CD8-positive, alpha-beta memory T cell (primary cell): ENCODE data around the gene NCKAP5. TPM values are rescaled to one million over a fixed set of nuclear protein-coding genes. Genes with fewer than 3 reads are reported as not detected.

Experiments used
- CTCF ChIA-PET: fragments of 350-600 bp; sonication (Branson Sonifier 250); formaldehyde crosslinking; loops from one replicate; lab custom pipeline; 2021; ENCODE audit warnings: antibody characterized with exemption; lab: Charles Lee
- POLR2A ChIA-PET: fragments of 350-600 bp; sonication (Branson Sonifier 250); formaldehyde crosslinking; loops from one replicate; lab custom pipeline; 2021; ENCODE audit warnings: antibody characterized with exemption; lab: Charles Lee
- DNase-seq, 5 donors: peaks; one replicate each; pipeline versions ENCODE4 v3.0.0 to v3.0.0-alpha.2; 2020 to 2022; ENCODE audit warnings: mixed read lengths in 1 of 5
- H3K27ac ChIP-seq: one replicate; pipeline ENCODE4 v1.7.0; 2013; ENCODE audit warnings: low read depth, mild to moderate bottlenecking, low read length, moderate library complexity
- H3K27me3 ChIP-seq: 2 replicates; pipeline ENCODE4 v1.7.0; 2013; ENCODE audit warnings: low read length, mild to moderate bottlenecking; ENCODE audit not compliant: insufficient read depth, poor library complexity, severe bottlenecking
- H3K36me3 ChIP-seq: 2 replicates; pipeline ENCODE4 v1.7.0; 2013; ENCODE audit warnings: mild to moderate bottlenecking, low read length, moderate library complexity; ENCODE audit not compliant: insufficient read depth
- H3K4me1 ChIP-seq: 2 replicates; pipeline ENCODE4 v1.7.0; 2013; ENCODE audit warnings: mild to moderate bottlenecking, low read length, moderate library complexity; ENCODE audit not compliant: insufficient read depth
- H3K4me3 ChIP-seq: 2 replicates; pipeline ENCODE4 v1.7.0; 2013; ENCODE audit warnings: mild to moderate bottlenecking, low read length
- H3K9me3 ChIP-seq: 2 replicates; pipeline ENCODE4 v1.7.0; 2013; ENCODE audit warnings: mild to moderate bottlenecking, low read length
- H3K27ac Mint-ChIP-seq, 8 donors: one replicate each; pipeline ENCODE4 v1.8.0; 2020 to 2021; ENCODE audit warnings: mixed read lengths in 8 of 8, mild to moderate bottlenecking in 6 of 8, inconsistent platforms in 3 of 8, moderate library complexity in 3 of 8
- H3K27me3 Mint-ChIP-seq, 2 donors: one replicate each; pipeline ENCODE4 v1.8.0; 2020 to 2021; ENCODE audit warnings: mixed read lengths in 2 of 2, mild to moderate bottlenecking in 1 of 2, moderate library complexity in 1 of 2
- H3K36me3 Mint-ChIP-seq, 3 donors: one replicate each; pipeline ENCODE4 v1.8.0; 2020 to 2021; ENCODE audit warnings: mixed read lengths in 3 of 3, inconsistent platforms in 1 of 3, mild to moderate bottlenecking in 1 of 3
- H3K4me1 Mint-ChIP-seq, 3 donors: one replicate each; pipeline ENCODE4 v1.8.0; 2020 to 2021; ENCODE audit warnings: mixed read lengths in 3 of 3, inconsistent platforms in 1 of 3, mild to moderate bottlenecking in 1 of 3
- H3K4me3 Mint-ChIP-seq, 7 donors: one replicate each; pipeline ENCODE4 v1.8.0; 2020 to 2021; ENCODE audit warnings: mixed read lengths in 7 of 7, mild to moderate bottlenecking in 6 of 7, moderate library complexity in 4 of 7, inconsistent platforms in 2 of 7
- H3K9me3 Mint-ChIP-seq, 5 donors: one replicate each; pipeline ENCODE4 v1.8.0; 2020 to 2022; ENCODE audit warnings: mixed read lengths in 5 of 5, mild to moderate bottlenecking in 3 of 5, moderate library complexity in 2 of 5, inconsistent platforms in 1 of 5
- polyA plus RNA-seq: library from polyadenylated mRNA; unstranded; fragments of 300-500 nt; fragmentation: Illumina TruSeq; gene quantifications from one replicate; pipeline ENCODE4 v1.2.3, GENCODE V29; 2021
- total RNA-seq, 2 experiments: library from RNA; stranded (reverse); gene quantifications; one replicate each; pipeline ENCODE4 v1.2.3, GENCODE V29; 2021

The NCKAP5 gene
- total and polyA plus RNA-seq, 3 experiments from 2014 or later, result not detected

DNA sequence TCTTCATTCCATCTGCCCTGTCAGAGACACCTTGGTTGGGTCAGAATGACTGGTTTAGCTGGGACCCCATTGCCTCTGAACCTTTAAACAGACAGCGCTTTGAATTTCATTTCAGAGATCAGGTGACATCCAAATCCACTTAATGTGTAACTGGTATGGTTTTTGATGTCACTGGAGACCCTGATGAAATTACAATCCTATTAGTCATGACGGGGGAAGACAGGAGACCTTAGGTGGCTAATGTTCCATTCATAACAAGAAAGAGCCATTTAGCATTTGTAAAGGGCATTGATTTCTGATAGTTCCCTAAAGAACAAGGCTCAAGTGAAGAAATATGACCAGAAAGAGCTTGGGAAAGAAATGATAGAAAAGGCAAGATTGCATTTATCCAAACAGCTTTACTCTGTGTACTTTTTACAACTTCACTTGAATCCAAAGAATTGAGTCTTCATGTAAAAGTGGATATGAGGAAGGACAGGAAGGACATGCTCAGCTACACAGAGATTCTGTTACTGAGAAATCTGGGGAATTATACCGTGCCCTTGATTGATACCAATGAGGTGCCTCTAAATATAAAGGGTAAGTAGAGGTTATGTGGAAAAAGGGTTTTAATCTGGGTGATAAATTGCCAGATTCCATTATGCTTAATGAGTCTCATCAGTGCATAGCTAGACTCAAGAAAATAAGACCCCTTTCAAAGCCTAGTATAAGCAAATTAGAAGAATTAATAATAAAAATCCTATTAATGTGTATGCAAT, 198.2 kb downstream of the NCKAP5 start:
- no peaks in the 10 kb centered on the region for H3K27me3 ChIP-seq
- Mint-ChIP-seq H3K27ac (no peak overlapping the region), H3K4me3 (no peak overlapping the region), H3K27me3 (peaks cover 0 to 3% of the 10 kb centered on the region in 2 donors), H3K36me3 (no peaks in the 10 kb centered on the region), H3K9me3 (peaks cover 0 to 10% (median 7%) of the 10 kb centered on the region in 5 donors), H3K4me1 (no peaks in the 10 kb centered on the region)
- H3K4me3 ChIP-seq, result no peak overlapping the region
- DNase-seq, result no peak
- H3K9me3 ChIP-seq, result no peaks in the 10 kb centered on the region
- H3K36me3 ChIP-seq, result no peaks in the 10 kb centered on the region
- no peaks in the 10 kb centered on the region for H3K4me1 ChIP-seq
- POLR2A ChIA-PET, result no interaction called here
- CTCF ChIA-PET, result no interaction called here
- H3K27ac ChIP-seq, result no peak overlapping the region

DNA sequence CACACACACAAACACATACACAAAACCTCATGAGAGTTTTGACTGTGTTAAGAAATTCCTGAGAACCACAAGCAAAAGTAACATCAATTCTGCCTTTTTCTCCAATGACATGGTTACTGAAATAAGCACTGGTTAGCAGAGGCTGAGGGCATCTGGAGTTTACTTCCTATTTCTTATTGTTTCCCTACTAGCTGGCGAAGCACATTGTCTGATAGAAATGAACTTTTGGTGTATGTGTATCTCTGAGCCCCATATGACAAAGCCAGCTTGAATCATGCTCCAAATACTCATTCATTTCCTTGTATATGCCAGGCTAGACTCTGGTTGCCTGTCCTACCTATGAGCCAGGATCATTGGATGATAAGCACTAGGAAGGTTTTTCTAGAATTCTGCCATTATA, 203.1 kb downstream of the NCKAP5 start:
- H3K27ac Mint-ChIP-seq, result no peak overlapping the region
- no peaks in the 10 kb centered on the region for H3K27me3 ChIP-seq
- no peak overlapping the region for H3K27ac ChIP-seq
- no peak for DNase-seq
- no peaks in the 10 kb centered on the region for H3K4me1 Mint-ChIP-seq
- ChIA-PET CTCF (no interaction called here), POLR2A (no interaction called here)
- H3K4me1 ChIP-seq, result no peaks in the 10 kb centered on the region
- H3K36me3 Mint-ChIP-seq, result no peaks in the 10 kb centered on the region
- H3K4me3 Mint-ChIP-seq, result no peak overlapping the region
- H3K4me3 ChIP-seq, result no peak overlapping the region
- no peaks in the 10 kb centered on the region for H3K27me3 Mint-ChIP-seq
- no peaks in the 10 kb centered on the region for H3K9me3 ChIP-seq
- H3K36me3 ChIP-seq, result no peaks in the 10 kb centered on the region
- H3K9me3 Mint-ChIP-seq, result peaks cover 0 to 8% (median 0%) of the 10 kb centered on the region in 5 donors

DNA sequence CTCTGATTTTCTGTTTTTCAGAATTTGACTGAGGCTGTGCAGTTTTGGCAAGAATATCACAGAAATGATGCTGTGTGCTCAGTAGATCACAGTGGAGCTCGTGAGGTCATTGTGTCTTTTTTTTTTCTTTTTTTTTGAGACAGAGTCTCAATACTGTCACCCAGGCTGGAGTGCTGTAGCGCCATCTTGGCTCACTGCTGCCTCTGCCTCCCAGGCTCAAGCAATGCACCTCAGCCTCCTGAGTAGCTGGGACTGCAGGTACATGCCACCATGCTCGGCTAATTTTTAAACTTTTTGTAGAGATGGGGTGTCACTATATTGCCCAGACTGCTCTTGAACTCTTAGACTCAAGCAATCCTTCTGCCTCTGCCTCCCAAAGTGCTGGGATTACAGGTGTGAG, 203.6 kb downstream of the NCKAP5 start:
- Mint-ChIP-seq H3K27ac (peak overlapping the region in 1 of 8 donors; percentile 51), H3K4me3 (no peak overlapping the region), H3K4me1 (no peaks in the 10 kb centered on the region), H3K27me3 (no peaks in the 10 kb centered on the region), H3K36me3 (no peaks in the 10 kb centered on the region), H3K9me3 (peaks cover 0 to 8% (median 0%) of the 10 kb centered on the region in 5 donors)
- ChIA-PET POLR2A (no interaction called here), CTCF (no interaction called here)
- H3K27ac ChIP-seq, result no peak overlapping the region
- no peaks in the 10 kb centered on the region for H3K27me3 ChIP-seq
- H3K4me1 ChIP-seq, result no peaks in the 10 kb centered on the region
- no peaks in the 10 kb centered on the region for H3K9me3 ChIP-seq
- H3K4me3 ChIP-seq, result no peak overlapping the region
- no peak for DNase-seq
- no peaks in the 10 kb centered on the region for H3K36me3 ChIP-seq

- ChIA-PET POLR2A (no interaction called here), CTCF (no interaction called here)
- Mint-ChIP-seq H3K4me3 (no peak overlapping the region), H3K27me3 (no peaks in the 10 kb centered on the region), H3K27ac (no peak overlapping the region), H3K36me3 (no peaks in the 10 kb centered on the region), H3K4me1 (no peaks in the 10 kb centered on the region), H3K9me3 (peaks cover 0 to 8% (median 0%) of the 10 kb centered on the region in 5 donors)
- H3K4me3 ChIP-seq, result no peak overlapping the region
- no peak for DNase-seq
- H3K4me1 ChIP-seq, result no peaks in the 10 kb centered on the region
- no peaks in the 10 kb centered on the region for H3K27me3 ChIP-seq
- no peaks in the 10 kb centered on the region for H3K9me3 ChIP-seq
- no peak overlapping the region for H3K27ac ChIP-seq
- no peaks in the 10 kb centered on the region for H3K36me3 ChIP-seq
These were observed 204.4 kb downstream of the NCKAP5 start for GRCh38 chr2:133363884-133364283.

- H3K27ac ChIP-seq, result no peak overlapping the region
- no peaks in the 10 kb centered on the region for H3K27me3 ChIP-seq
- ChIA-PET CTCF (no interaction called here), POLR2A (no interaction called here)
- H3K4me1 Mint-ChIP-seq, result no peaks in the 10 kb centered on the region
- H3K4me1 ChIP-seq, result no peaks in the 10 kb centered on the region
- H3K36me3 Mint-ChIP-seq, result no peaks in the 10 kb centered on the region
- H3K4me3 ChIP-seq, result no peak overlapping the region
- peaks cover 0 to 5% (median 0%) of the 10 kb centered on the region in 5 donors for H3K9me3 Mint-ChIP-seq
- H3K4me3 Mint-ChIP-seq, result no peak overlapping the region
- H3K27ac Mint-ChIP-seq, result no peak overlapping the region
- no peaks in the 10 kb centered on the region for H3K9me3 ChIP-seq
- H3K36me3 ChIP-seq, result no peaks in the 10 kb centered on the region
- H3K27me3 Mint-ChIP-seq, result no peaks in the 10 kb centered on the region
- DNase-seq, result no peak
These were observed 206.2 kb downstream of the NCKAP5 start for GRCh38 chr2:133362061-133362476.

DNA sequence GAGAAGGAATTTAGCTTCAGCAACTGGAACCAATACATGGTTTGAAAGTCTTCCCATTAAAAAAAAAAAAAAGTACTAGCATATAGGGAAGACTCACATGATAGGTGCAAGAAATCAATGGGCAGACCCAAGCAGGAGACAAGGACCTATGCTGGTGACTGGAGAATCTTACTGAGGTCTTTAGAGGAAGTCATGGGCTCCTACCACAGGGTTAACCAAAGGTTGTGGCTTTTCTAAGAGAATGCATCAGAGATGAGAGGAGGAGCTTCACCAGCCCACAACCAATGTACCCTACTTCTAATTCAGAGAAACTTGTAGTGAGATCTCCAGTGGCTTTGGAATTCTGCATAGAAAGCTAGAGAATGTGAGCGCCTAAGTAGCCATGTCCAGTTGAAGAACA, 207.4 kb downstream of the NCKAP5 start:
- POLR2A ChIA-PET, result no interaction called here
- H3K36me3 Mint-ChIP-seq, result no peaks in the 10 kb centered on the region

GRCh38 chr2:133360190-133360589, 208.1 kb downstream of the NCKAP5 start:
- Mint-ChIP-seq H3K36me3 (no peaks in the 10 kb centered on the region), H3K4me1 (no peaks in the 10 kb centered on the region), H3K27me3 (peaks cover 0 to 1% of the 10 kb centered on the region in 2 donors), H3K27ac (no peak overlapping the region), H3K4me3 (no peak overlapping the region), H3K9me3 (peaks cover 0 to 5% (median 0%) of the 10 kb centered on the region in 5 donors)
- H3K4me3 ChIP-seq, result no peak overlapping the region
- H3K27ac ChIP-seq, result no peak overlapping the region
- no peaks in the 10 kb centered on the region for H3K27me3 ChIP-seq
- H3K36me3 ChIP-seq, result no peaks in the 10 kb centered on the region
- ChIA-PET CTCF (no interaction called here), POLR2A (no interaction called here)
- H3K4me1 ChIP-seq, result no peaks in the 10 kb centered on the region
- DNase-seq, result no peak
- no peaks in the 10 kb centered on the region for H3K9me3 ChIP-seq

More for the DNA sequence above, 207.4 kb downstream of the NCKAP5 start:
- H3K4me3 Mint-ChIP-seq, result no peak overlapping the region
- peaks cover 0 to 1% of the 10 kb centered on the region in 2 donors for H3K27me3 Mint-ChIP-seq
- Histone ChIP-seq H3K36me3 (no peaks in the 10 kb centered on the region), H3K27ac (no peak overlapping the region), H3K4me3 (no peak overlapping the region), H3K9me3 (no peaks in the 10 kb centered on the region), H3K27me3 (no peaks in the 10 kb centered on the region), H3K4me1 (no peaks in the 10 kb centered on the region)
- H3K9me3 Mint-ChIP-seq, result peaks cover 0 to 5% (median 0%) of the 10 kb centered on the region in 5 donors
- no peak overlapping the region for H3K27ac Mint-ChIP-seq
- no peaks in the 10 kb centered on the region for H3K4me1 Mint-ChIP-seq
- no peak for DNase-seq
- CTCF ChIA-PET, result no interaction called here

- POLR2A ChIA-PET, result no interaction called here
These were observed 215.5 kb downstream of the NCKAP5 start for GRCh38 chr2:133352719-133353118.

More at GRCh38 chr2:133352719-133353118, 215.5 kb downstream of the NCKAP5 start:
- Mint-ChIP-seq H3K27ac (no peak overlapping the region), H3K4me1 (no peaks in the 10 kb centered on the region), H3K27me3 (peaks cover 0 to 1% of the 10 kb centered on the region in 2 donors), H3K9me3 (peaks cover 0 to 7% (median 2%) of the 10 kb centered on the region in 5 donors), H3K4me3 (no peak overlapping the region), H3K36me3 (peaks cover 0 to 3% (median 0%) of the 10 kb centered on the region in 3 donors)
- H3K27ac ChIP-seq, result no peak overlapping the region
- CTCF ChIA-PET, result no interaction called here
- no peaks in the 10 kb centered on the region for H3K4me1 ChIP-seq
- H3K36me3 ChIP-seq, result no peaks in the 10 kb centered on the region
- no peak for DNase-seq
- no peaks in the 10 kb centered on the region for H3K9me3 ChIP-seq
- H3K27me3 ChIP-seq, result no peaks in the 10 kb centered on the region
- no peak overlapping the region for H3K4me3 ChIP-seq
